Epithelial cell of proximal tubule (primary cell): ENCODE measurements around the gene TCEA2. TPM values are rescaled to one million over a fixed set of nuclear protein-coding genes. Genes with fewer than 3 reads are reported as not detected.

Experiments
- DNase-seq: peaks from one replicate; pipeline ENCODE4 v3.0.0-alpha.2; 2011; ENCODE audit warnings: low read depth
- H3K4me3 ChIP-seq: 2 replicates; pipeline ENCODE4 v1.5.1; 2011; ENCODE audit warnings: low read depth, mild to moderate bottlenecking, low read length
- CTCF ChIP-seq: conservative IDR thresholded peaks from 2 replicates; pipeline ENCODE4 v1.5.1; 2012; ENCODE audit warnings: low read depth, mild to moderate bottlenecking, low read length
- total RNA-seq: library from RNA; depleted of rRNA; stranded (reverse); fragments of >200 nt; gene quantifications from 2 replicates; pipeline ENCODE4 v1.2.3, GENCODE V29; 2015

Gene TCEA2
- total RNA-seq, 1 donor from 2014 or later, result 14.6 TPM

- no peak for TF ChIP-seq CTCF
- H3K4me3 ChIP-seq, result no peak overlapping the region
- DNase-seq, result no peak
These were observed 18.0 kb downstream of the TCEA2 start for GRCh38 chr20:64080813-64081623.

- no peak overlapping the region for H3K4me3 ChIP-seq
- TF ChIP-seq CTCF, result no peak
These were observed 18.6 kb downstream of the TCEA2 start for GRCh38 chr20:64081624-64081964.

GRCh38 chr20:64082126-64082731 is 19.2 kb downstream of the TCEA2 start:
- H3K4me3 ChIP-seq, result no peak overlapping the region
- TF ChIP-seq CTCF, result no peak
- DNase-seq, result no peak

More at GRCh38 chr20:64081624-64081964, 18.6 kb downstream of the TCEA2 start:
- no peak for DNase-seq

- DNase-seq, result no peak
- no peak overlapping the region for H3K4me3 ChIP-seq
- TF ChIP-seq CTCF, result no peak
These were observed 19.9 kb downstream of the TCEA2 start for GRCh38 chr20:64082820-64083377.

- TF ChIP-seq CTCF, result peak; percentile 45
- no peak for DNase-seq
- peak overlapping the region; percentile 45 for H3K4me3 ChIP-seq
These were observed 20.4 kb downstream of the TCEA2 start for GRCh38 chr20:64083378-64083803.

GRCh38 chr20:64083804-64084684 is 21.0 kb downstream of the TCEA2 start, which contains the start of gene LKAAEAR1:
Gene LKAAEAR1, minus strand, starts transcription at chr20:64084398. Its CDS starts 179 bp downstream, at chr20:64084219.
- peak within 1 kb of the TSS; percentile 45 for H3K4me3 ChIP-seq
- DNase-seq, result no peak
- no peak for TF ChIP-seq CTCF
